ENCODE measurements around the gene CEP164. TPM values are rescaled to one million over a fixed set of nuclear protein-coding genes. Genes with fewer than 3 reads are reported as not detected.

The CEP164 gene
- total and polyA plus RNA-seq, 2 of the 8 experiments (the other 6 are each of a cell fraction or from before 2014, with no cell fraction given), result 8.4 to 20.8 TPM

DNA sequence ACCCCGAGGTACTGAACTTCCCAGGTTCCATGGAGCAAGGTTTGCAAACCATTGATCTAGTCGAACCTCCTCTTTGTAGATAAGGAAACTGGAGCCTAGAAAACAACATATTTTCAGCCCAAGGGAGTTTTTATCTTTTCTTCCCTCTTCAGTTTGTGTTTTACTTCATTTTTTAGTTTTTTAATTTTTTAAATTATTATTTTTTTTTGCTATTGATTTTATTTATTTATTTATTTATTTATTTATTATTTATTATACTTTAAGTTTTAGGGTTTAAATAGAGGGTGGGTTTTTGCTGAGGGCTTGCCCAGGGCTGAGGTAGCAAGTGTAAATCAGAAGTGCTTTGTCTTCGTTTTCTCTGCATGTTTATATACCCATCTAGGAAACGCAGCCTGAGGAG lies 26.9 kb downstream of the CEP164 start:
- Histone ChIP-seq H2BK12ac (ENCODE audit: low read depth, low read length) (no peak overlapping the region), H2BK20ac (ENCODE audit: low read length) (no peak overlapping the region), H3K9ac (replicated peaks in 1 of 4; ENCODE audit: extremely low read depth in 1 of 4, low read depth in 3 of 4, low read length in 3 of 4) (no peak overlapping the region), H3K4me3 (ENCODE audit: extremely low read depth in 1 of 4, insufficient read depth in 2 of 4, low read depth in 3 of 4, low read length in 4 of 4) (no peak overlapping the region), H2BK15ac (ENCODE audit: low read length) (no peak overlapping the region), H2AFZ (ENCODE audit: low read length) (no peak overlapping the region), H3K56ac (replicated peaks; ENCODE audit: insufficient read length, low read depth, low read length) (no peak overlapping the region), H4K20me1 (replicated peaks in 1 of 2; ENCODE audit: control insufficient read depth in 1 of 2, insufficient read depth in 2 of 2, low read length in 2 of 2) (peaks cover 0 to 2% of the 10 kb centered on the region in 2 experiments), H3K4me1 (replicated peaks in 1 of 4; ENCODE audit: control insufficient read depth in 3 of 4, insufficient read depth in 4 of 4, low read length in 3 of 4) (no peaks in the 10 kb centered on the region), H3K79me1 (ENCODE audit: low read depth, low read length) (no peaks in the 10 kb centered on the region), H3K23me2 (ENCODE audit: low read depth, low read length) (no peaks in the 10 kb centered on the region), H2BK120ac (replicated peaks; ENCODE audit: low read depth, low read length) (no peak overlapping the region), H3K27me3 (replicated peaks in 1 of 4; ENCODE audit: control insufficient read depth in 3 of 4, extremely low read depth in 1 of 4, insufficient read depth in 3 of 4, low read length in 3 of 4) (no peaks in the 10 kb centered on the region), H3K27ac (ENCODE audit: low read depth, low read length) (no peak overlapping the region), H4K8ac (ENCODE audit: extremely low read depth, insufficient read depth, low read length) (no peak overlapping the region), H3K79me2 (ENCODE audit: control insufficient read depth in 1 of 2, insufficient read depth in 2 of 2, low read length in 2 of 2) (no peaks in the 10 kb centered on the region), H3K4ac (replicated peaks; ENCODE audit: insufficient read length, low read depth, low read length) (no peak overlapping the region), H2AK5ac (ENCODE audit: low read depth, low read length) (no peak overlapping the region), H3K18ac (ENCODE audit: extremely low read depth, low read length) (no peak overlapping the region), H4K91ac (replicated peaks; ENCODE audit: insufficient read length, low read length) (no peak overlapping the region), H4K5ac (ENCODE audit: insufficient read length, low read depth, low read length) (no peak overlapping the region), H3K9me3 (ENCODE audit: insufficient read depth in 2 of 2, low read depth in 1 of 2, low read length in 1 of 2) (no peaks in the 10 kb centered on the region), H3K36me3 (ENCODE audit: control insufficient read depth in 2 of 4, insufficient read depth in 4 of 4, low read length in 3 of 4) (peaks cover 0 to 5% (median 3%) of the 10 kb centered on the region in 4 experiments; a peak in 1 of 8 replicates), H3K4me2 (ENCODE audit: insufficient read depth in 1 of 2, low read depth in 2 of 2, low read length in 2 of 2) (no peak overlapping the region), H3K23ac (ENCODE audit: insufficient read length) (no peak overlapping the region), H2BK5ac (ENCODE audit: low read depth, low read length) (no peak overlapping the region), H3K14ac (ENCODE audit: insufficient read length) (no peak overlapping the region)
- 92% methylated on average over 4 of the region's 4 CpGs; no CpG with 5 or more reads in 1 of the 2 experiments for WGBS, 2 experiments (ENCODE audit: extremely low coverage in 1 of 2, insufficient coverage in 1 of 2, insufficient read length in 1 of 2, insufficient replicate concordance in 2 of 2, low coverage in 1 of 2, low lambda C conversion rate in 2 of 2, missing lambda C conversion rate in 1 of 2)
- DNase-seq (ENCODE audit: low read depth in 1 of 2, low spot score in 2 of 2) (no peak), FAIRE-seq (no peak)
- ChIA-PET CTCF (ENCODE audit: partially characterized antibody) (no interaction called here), POLR2A (ENCODE audit: partially characterized antibody) (no interaction called here)
- TF ChIP-seq GTF2F1 (IDR thresholded peaks at IDR 0.05; ENCODE audit: borderline replicate concordance, low read depth, low read length), result no peak
- TF ChIP-seq NRF1 (IDR thresholded peaks at IDR 0.05; ENCODE audit: low read depth, low read length), result no peak
- TF ChIP-seq RNF2 (IDR thresholded peaks at IDR 0.05; ENCODE audit: borderline replicate concordance, low read depth, low read length, missing control alignments, poor library complexity, severe bottlenecking), result no peak
- TF ChIP-seq JUND (IDR thresholded peaks at IDR 0.05; ENCODE audit: low read length), result no peak
- TF ChIP-seq TAF1 (IDR thresholded peaks at IDR 0.05; ENCODE audit: low read depth, low read length), result no peak
- no peak for TF ChIP-seq PHF8 (conservative IDR thresholded peaks at IDR 0.05; ENCODE audit: low read depth, low read length)
- no peak for TF ChIP-seq SAP30 (IDR thresholded peaks at IDR 0.05; ENCODE audit: insufficient read depth, insufficient replicate concordance, low read length)
- no peak for TF ChIP-seq BACH1 (IDR thresholded peaks at IDR 0.05; ENCODE audit: low read length)
- no peak for TF ChIP-seq POLR2AphosphoS5 (IDR thresholded peaks at IDR 0.05; ENCODE audit: low read depth, low read length)
- no peak for TF ChIP-seq SP1 (IDR thresholded peaks at IDR 0.05; ENCODE audit: low read depth, low read length)
